GM18861 (cell line): ENCODE results near the gene VSIG8.
A peak's percentile ranks its signal among the peaks of the same experiment; 100 is the strongest.

Experiments used
- ATAC-seq: cut with Tn5 transposase; IDR thresholded peaks from one replicate; pipeline ENCODE4 v1.9.1; 2021; ENCODE audit not compliant: unreplicated experiment

The VSIG8 gene

GRCh38 chr1:159831412-159832141, 30.9 kb downstream of the VSIG8 start:
- no peak for ATAC-seq

- no peak for ATAC-seq
These were observed 31.7 kb downstream of the VSIG8 start for GRCh38 chr1:159830722-159831121.

- no peak for ATAC-seq
These were observed 32.5 kb downstream of the VSIG8 start for GRCh38 chr1:159829822-159830465.

- peak; percentile 93 for ATAC-seq
These were observed 33.2 kb downstream of the VSIG8 start for GRCh38 chr1:159829273-159829634.

- no peak for ATAC-seq
These were observed 33.7 kb downstream of the VSIG8 start for GRCh38 chr1:159828581-159829272.

- no peak for ATAC-seq
These were observed 34.3 kb downstream of the VSIG8 start for GRCh38 chr1:159828176-159828575.

- no peak for ATAC-seq
These were observed 34.9 kb downstream of the VSIG8 start for GRCh38 chr1:159827549-159827948.

- ATAC-seq = no peak
These were observed 35.4 kb downstream of the VSIG8 start for GRCh38 chr1:159827102-159827490.

- no peak for ATAC-seq
These were observed 35.9 kb downstream of the VSIG8 start, which contains the start of gene SLAMF8 for GRCh38 chr1:159826441-159827101. SLAMF8 (plus strand) TSS chr1:159826873; CDS start chr1:159826899, 26 bp downstream.

GRCh38 chr1:159825564-159825963, 36.9 kb downstream of the VSIG8 start:
- no peak for ATAC-seq

GRCh38 chr1:159823406-159823805, 39.1 kb downstream of the VSIG8 start:
- ATAC-seq = no peak

- ATAC-seq = peak; percentile 84
These were observed 41.1 kb downstream of the VSIG8 start for GRCh38 chr1:159821171-159821867.

GRCh38 chr1:159817276-159818041, 45.0 kb downstream of the VSIG8 start:
- ATAC-seq = no peak

- ATAC-seq = no peak
These were observed 46.5 kb downstream of the VSIG8 start for GRCh38 chr1:159815926-159816325.

GRCh38 chr1:159804924-159805323, 57.5 kb downstream of the VSIG8 start:
- ATAC-seq = no peak
